EL (cell line): Measurements from ENCODE around the gene MAP3K20.
"Not testable (repeated sequence)": the region's sequence is repeated elsewhere in the genome, so short reads cannot be mapped to it uniquely, and the experiment has no call there.

Source experiments
- DNase-seq: peaks from one replicate; pipeline ENCODE4 v3.0.0-alpha.2; 2016

The MAP3K20 gene

DNA sequence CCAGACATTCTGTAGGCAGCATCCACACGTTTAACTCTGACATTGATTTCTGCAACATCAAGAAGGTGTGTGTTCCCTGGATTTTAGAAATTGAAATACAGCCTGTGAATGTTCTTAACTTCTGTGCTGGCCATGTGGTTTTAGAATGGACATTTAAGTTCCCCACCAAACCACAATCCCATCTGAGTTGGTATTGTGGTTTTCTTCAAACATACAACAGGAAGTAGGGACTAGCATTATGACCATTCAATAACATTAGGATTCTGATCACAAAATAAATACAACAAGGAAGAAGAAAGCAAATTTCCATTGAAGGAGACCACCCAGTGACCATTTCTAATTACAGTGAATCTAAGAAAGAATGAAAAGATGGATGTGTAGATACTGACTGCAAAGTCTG, 51.2 kb downstream of the MAP3K20 start:
- DNase-seq = peak; percentile 65

DNA sequence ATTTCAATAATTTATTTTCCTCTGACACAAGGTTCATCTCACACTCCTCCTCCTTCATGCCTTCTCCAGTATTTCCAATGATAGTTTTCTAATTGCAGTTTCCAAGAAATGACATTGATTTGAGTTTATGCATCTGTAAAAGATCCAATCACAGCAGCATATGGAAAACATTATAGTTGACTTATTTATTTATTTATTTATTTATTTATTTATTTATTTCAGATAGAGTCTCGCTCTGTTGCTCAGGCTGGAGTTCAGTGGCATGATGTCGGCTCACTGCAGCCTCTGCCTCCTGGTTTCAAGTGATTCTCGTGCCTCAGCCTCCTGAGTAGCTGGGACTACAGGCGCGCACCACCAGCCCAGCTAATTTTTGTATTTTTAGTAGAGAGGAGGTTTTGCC, 52.5 kb downstream of the MAP3K20 start:
- not testable (repeated sequence) for DNase-seq

DNA sequence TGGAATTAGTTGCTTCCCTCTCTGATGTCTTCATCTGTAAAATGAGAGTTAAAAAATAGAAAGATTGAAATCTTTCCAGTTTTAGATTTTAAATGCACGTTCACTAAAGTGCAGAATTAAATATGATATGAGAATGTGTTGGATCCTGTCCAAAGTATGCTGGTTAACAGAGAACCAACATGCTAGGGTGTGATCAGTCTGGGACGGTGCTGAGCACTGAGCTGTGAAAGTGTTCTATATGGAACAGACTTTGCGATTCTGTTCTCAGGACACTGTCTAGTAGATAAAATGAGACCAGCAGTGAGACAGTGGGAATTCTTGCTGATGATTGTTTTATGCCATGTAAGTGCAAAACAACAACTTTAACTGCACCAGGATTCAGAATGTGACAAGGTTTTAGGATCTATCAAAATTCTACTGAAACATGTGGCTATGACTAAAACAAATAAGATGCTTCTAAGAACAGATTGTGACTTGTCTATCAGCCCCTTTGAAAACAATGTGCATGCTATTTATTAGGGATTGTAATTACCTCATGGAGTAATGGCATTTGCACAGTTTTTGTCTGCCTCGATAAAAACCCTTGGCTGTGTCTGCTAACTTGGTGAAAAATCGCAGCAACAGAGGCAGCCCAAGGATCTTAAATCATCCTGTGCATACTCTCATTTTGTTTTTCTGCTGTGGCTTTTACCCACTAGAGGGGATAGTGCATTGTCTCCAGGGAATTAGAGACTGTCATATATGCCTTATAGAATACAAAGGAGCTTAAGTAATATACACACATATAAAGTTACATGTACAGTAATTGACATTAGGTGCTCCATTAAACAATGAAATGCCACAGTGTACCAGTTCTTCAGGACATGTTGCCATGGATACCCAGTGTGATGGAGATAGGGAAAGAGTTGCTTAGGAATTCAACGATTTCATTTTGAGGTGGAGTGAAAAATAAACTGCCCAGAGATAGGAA, 55.1 kb downstream of the MAP3K20 start:
- no peak for DNase-seq

DNA sequence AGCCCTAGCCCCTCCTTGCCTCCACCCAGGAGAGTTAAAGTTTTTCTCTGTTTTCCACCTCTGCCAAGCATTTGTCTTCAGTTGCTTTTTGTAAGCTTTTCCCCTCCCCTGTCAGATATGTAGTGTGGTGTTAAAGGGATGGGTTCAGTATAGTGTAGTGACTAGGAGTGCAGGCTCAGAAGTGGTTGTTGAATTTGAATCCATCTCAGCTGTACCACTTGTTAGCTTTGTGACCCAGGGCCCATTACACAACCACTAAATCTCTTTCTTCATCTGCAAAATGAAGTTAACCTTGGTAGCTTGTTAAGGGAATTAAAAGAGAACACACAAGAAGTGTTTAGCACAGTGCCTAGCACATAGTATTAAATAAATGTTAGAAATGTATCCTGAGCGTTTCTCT, 56.9 kb downstream of the MAP3K20 start:
- DNase-seq = no peak

DNA sequence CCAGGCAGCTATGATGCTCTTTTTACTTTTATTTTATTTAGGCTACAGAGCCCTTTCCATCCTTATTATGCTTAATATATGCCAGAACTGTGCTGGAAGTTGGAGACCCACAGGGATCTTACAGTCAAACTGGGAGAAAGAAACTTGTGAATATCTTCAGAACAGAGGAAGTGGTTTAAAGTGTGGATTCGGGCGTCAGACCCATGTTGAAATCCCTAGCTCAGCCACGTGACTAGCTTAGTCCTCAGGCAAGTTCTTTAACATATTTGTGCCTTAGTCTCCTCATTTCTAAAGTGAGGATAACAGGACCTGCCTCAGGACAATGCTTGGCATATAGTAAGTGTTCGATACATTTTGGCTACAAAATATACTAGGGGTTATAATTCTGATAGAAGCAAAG, 59.1 kb downstream of the MAP3K20 start:
- no peak for DNase-seq

DNA sequence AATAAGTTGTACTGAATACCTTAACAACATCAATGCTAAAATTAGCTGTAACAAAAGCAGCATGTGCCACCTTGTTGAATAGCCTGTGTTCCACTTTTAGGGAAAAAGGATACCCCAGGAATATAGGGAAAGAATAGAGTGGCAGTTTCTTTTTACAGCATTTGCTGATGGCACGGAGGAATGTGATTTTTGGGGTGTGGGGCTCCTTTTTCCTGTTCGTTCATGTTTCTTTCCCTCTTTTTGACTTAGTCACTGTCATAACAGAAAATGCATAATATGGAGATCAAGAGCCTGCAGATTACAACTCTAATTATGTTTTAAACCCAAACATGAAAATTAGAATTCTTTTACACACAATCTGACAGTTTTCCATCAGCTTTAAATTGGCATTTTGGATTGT, 60.4 kb downstream of the MAP3K20 start:
- no peak for DNase-seq

DNA sequence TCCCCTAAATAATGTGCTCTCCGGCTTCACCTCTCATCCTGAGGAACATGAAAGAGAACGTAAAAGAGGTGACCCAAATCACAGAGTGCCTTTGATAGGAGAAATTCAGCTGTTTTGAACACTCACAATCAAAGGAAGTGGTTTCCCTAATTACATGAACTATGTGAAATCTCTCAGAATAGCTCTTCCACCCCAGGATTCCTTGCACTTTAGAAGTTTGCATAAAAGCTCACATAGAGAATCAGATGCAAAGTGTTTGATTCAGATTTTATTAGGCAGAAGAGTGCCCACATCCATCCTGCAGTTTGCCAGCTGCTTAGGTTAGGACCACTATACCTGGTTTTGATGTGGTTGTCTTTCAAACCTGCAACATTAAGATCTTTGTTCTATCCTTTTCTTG, 61.0 kb downstream of the MAP3K20 start:
- DNase-seq = no peak

DNA sequence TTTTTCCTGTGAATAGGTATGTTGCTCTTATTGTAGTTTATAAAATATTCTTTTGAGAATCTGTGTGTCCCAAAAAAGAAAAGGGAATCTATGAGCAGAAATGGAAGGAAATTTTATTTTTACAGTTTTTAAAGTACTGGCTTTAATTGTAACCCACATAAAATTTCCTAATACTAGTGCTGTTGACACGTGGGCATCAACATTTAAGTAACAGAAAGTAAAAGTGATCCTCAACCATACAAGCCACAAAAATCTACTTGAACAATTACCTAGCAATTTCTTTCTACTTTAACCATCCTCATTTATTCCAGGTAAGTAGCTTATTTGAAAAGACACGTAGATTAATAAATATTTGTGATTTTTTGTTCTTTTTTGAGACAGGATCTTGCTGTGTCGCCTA, 62.0 kb downstream of the MAP3K20 start:
- no peak for DNase-seq

DNA sequence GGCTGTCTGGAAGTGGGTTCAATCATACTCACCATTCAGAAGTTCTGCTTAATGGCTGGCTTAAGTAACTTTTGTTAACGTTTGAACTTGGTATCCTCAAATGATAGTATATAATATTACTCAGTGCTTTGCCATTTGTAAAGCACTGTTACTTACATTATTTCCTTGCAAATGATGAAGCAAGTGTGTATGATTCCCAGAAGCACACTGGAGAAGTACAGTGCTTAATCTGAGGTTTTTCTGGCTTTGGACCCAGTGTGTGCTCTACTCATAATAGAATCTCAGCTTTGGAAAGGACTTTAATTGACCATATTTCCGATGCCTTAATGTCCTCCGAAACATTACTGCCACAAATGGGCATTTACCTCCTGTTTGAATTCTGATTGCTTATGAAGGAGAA, 63.3 kb downstream of the MAP3K20 start:
- no peak for DNase-seq

DNA sequence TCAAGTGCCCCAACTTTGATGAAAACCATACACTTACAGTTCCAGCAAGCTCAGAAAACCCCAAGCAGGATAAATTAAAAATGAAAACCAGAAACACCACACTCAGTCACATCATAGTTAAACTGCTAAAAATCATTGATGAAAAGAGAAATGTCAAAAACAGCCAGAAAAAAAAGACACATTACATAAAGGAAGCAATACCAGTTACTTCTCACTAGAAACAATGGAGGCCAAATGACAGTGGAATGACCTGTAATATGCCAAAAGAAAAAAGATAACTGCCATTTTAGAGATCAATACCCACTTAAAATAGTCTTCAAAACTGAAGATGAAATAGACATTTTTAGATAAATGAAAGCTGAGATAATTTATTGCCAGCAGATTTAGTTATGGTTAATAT, 66.0 kb downstream of the MAP3K20 start:
- DNase-seq = no peak

DNA sequence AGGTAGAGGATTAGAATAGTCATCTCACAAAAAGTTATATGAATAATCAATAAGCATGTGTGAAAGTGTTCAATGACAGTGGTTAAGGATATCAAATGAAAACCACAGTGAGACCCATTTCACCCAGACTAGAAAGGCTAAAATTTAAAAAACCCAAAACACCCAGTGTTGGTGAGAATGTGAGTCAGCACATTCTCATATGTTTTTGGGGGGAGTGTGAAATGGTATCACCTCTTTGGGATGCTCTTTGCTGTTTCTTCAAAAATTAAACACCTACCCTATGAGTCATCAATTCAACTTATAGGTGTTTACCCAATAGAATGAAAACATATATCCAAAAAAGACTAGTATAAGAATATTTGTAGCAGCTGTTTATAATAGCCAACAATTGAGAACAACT, 69.8 kb downstream of the MAP3K20 start:
- no peak for DNase-seq

DNA sequence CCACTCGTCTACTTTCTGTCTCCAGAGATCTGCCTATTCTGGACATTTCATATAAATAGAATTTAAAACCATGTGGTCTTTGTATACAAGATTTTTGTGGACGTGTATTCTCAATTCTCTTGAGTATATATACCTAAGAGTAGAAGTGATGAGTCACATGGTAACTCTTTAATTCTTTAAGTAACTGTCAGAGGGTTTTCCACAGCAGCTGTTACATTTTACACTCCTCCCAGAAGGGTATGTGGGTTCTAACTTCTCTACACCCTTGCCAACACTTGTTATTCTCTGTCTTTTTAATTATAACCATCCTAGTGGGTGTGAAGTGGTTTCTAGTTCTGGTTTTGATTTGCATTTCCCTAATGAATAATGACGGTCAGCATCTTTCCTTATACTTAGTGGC, 70.9 kb downstream of the MAP3K20 start:
- peak; percentile 31 for DNase-seq

DNA sequence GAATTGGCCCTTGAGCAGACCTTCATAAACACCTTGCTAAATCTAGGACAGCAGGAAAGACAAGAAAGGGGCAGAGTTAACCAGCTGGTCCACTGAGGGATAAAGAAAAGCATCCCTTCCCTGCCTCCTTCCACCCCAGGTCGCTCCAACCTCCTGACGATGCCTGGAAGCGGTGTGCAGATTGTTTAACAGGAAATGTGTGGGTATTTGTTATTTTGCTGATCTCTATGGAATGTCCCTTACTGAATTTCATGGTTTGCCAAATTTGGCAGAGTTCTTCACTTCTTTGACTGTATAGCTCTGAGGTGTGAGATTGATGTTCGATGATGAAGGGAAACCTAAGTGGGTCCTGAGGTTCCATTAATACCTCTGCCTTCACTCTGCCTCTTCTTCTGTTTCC, 72.9 kb downstream of the MAP3K20 start:
- peak; percentile 66 for DNase-seq

DNA sequence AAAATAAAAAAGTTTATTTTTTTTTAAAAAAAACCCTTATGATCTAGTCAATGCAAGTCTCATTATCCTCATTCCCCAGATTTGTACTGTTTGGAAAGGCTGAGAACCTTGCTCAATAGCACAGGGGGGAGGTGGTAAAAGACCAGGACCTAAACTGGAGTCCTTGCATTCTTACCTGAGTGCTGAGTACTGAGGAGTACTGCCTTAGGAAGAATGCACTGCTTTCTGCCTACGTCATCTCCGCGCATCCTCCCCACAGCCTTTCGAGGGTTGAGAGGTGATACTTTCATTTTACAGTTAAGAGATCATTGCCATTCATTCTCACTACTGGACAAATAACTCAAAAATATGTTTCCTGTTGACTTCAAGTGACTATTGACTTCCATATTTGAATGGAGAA, 73.8 kb downstream of the MAP3K20 start:
- DNase-seq = no peak

DNA sequence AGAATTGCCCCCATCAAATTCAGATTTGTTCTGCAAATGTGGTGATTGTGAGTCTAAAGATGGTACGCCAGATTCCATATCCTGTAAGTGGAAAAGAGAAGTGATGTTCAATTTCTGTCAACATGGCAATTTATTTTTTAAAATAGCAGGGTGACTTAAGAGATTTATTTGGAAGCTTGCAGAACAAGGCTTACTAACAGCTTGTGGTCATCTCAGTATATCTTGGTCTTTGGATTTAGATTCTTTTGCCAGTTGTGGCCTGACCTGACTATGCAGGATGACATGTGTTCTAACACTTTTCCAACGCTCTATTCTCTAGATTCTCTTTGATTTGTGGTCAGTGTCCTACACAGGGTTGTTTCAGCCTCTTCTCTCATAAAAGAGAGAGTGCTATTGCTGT, 74.4 kb downstream of the MAP3K20 start:
- peak; percentile 65 for DNase-seq

DNA sequence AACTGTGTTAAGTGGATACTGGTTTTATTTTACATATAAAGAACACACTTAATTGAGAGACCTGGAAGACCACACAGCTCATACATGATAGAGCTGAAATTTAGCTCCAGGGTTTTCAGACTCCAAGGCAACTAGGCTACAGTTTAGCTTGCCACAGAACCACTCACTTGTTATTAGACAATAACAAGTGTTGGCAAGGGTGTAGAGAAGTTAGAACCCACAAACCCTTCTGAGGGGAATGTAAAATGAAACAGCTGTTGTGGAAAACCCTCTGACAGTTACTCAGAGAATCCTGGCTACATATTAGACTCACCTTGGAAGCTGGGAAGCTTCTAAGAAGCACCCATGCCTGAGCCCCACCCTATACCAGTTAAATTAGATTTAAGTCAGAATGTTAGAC, 75.3 kb downstream of the MAP3K20 start:
- no peak for DNase-seq

DNA sequence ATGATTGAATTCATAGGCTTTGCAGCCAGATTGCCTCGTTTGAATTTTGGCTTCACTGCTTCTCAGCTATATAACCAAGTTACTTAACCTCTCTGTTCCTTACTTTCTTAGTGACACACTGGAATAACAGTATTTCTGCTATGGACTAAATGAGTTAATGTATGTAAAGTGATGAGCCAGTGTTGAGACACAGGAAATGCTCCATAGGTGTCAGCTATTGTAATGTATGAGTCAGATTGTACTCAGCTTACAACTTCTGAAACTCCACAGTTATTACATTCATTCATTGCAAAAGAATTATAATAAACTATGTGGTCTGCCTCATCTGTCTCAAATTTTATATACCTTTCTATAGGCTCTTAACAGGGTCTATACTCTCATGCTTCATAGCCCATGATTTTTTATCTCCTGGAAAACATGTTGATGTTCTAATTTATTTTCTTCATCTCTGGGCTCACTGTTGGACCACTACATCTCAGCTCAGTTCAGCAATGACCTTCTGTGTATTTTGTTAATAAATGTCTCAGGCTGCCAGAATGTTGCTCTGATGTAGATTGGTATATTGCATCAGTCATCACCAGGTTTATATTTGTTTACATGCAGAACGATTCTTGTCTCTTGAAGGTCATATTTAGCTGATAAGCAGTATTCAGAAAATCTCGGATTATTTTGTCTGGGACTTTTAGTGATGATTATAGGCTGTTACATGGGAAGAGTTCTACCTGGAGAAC, 76.2 kb downstream of the MAP3K20 start:
- peak; percentile 84 for DNase-seq

DNA sequence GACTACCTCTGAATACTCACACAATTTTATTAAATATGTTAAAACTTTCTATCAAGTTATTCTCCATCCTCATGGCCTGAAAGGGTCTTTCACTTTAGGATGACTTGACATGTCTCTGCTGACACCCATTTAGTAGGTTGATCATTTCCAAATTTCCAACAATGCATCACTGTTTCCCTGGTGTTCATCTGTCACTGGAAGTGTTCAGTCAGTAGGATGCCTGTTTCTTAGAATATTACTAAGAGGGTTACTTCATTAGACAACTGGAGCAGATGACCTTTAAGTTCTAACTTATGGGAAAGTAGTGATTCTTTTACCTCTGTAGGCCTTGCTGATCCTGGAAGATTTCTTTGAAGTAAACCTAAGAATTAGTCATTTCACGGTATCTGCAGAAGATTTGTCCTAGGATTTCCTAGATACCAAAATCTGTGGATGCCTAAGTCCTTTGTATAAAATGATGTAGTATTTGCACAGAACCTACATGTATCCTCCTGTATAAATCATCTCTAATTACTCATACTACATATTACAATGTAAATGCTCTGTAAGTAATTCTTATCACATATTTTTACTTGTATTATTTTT, 77.7 kb downstream of the MAP3K20 start:
- DNase-seq = no peak

DNA sequence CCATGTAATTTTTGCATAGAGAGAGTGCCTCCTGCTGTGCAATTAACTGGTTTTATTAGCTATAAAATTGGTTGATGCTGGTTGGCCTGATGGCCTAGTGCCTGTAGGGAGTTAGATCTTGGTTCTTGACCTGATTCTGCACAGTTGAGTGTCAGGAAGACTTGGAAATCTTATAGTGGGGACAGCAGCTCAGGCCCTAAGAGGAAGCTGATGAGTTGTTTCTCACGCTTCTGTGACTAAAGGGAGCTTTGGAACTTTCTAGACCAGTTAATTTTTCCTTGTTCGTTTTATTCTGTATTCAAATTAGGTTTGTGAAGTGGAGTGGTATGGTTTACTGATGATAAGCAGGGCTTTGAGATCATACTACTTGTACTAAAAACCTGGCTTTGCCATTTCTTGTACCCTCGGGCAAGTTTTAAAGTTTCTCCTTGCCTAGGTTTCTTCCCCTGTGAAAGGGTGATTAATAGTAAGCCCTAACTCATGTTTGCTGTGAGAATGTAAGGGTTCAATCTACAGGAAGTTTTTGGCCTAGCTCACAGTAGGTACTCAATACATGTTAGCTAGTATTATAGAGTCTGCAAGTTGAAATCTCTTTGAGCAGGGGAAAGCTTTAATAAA, 82.1 kb downstream of the MAP3K20 start:
- DNase-seq = no peak

DNA sequence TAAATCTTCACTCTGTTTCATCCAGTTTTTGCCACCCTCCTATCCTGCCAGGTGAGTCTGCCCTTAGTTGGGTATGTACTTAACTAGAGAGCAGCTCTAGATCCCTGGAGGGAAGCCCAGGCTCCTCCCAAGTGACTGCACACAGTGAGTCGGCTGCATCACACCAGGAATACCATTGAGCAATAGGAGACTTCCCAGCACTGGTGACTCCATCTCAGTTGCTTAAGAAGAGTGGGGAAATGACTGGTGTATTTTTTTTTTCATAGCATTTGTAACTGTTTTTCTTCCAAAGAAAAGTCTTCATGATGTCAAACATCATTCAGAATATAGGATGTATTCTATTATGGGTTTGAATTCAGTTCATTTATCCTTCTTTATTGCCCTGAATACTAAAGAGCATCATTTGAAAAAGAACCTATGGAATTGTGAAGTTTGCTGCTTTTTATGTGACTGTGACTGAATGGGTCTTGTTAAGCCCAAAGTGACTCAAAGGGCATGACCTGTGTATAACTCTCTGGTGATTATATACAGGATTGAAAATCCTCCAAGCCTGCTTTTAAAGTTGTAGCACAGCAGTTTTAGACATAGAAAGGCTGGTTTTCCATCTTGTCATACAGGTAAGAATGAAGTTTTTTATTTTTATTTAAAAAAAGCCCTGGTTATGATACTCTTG, 84.3 kb downstream of the MAP3K20 start:
- DNase-seq = peak; percentile 95

DNA sequence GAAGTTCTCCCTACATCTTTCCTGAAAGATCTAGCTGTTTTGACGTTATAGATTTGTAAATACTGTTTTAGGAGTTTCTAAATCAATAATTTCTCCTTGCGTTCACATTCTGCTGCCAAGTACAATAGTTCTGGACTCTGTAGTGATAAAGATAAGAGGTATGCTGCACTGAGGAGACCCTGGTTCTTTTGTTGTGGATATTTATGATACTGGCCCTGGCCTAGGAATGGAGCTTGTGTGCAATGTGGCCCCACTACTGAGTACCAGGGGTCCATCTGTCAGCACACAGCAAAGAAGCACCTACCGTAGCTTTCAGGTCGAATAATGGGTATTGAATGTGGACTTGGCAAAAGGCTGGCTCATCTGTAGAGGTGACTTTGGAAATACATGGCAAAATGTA, 85.0 kb downstream of the MAP3K20 start:
- DNase-seq = no peak

DNA sequence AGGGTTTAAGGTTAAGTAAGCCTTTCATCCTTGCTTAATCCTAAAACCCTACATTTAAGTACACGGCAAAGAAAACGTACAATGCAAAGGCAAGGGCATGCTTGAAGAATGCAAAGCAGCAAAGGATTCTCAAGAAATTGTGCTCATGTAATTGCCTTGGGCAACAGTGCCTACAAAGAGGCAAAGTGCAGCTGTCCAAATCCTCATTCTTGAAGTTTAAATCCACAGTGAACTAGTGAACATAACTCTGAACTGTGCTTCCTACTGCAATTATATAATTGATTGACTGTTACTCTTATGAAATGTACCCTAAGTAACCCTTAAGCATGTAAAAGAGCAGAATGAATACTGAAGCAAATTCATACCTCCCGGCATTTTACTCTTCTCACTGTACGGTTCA, 85.4 kb downstream of the MAP3K20 start:
- no peak for DNase-seq

DNA sequence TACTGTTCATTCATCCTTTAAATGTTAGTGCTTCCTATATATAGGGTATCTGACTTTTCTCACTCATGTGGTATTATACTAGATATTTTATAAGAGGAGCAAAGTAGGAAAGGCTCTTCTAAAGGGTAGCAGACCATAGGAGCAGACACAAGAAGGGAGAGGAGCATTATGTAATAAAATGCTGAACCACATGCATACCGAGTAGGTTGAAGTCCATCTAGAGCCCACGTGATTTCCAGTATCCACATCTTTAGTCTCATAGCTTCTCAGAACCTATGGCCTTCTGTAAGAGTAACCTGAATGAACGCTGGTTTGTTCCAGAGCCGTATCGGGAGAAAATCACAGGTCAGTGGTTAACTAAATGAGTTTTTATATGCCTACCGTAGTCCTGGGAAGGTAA, 85.9 kb downstream of the MAP3K20 start:
- no peak for DNase-seq
